GM23248 (cell line): ENCODE results near the gene TSBP1.

ENCODE experiments used
- EZH2 ChIP-seq: fragments of 200-600 bp; sonication (generic); IDR thresholded peaks from 2 replicates; pipeline ENCODE4 v1.6.1; 2018; ENCODE audit warnings: antibody characterized with exemption, mild to moderate bottlenecking; ENCODE audit not compliant: insufficient read depth, poor library complexity, severe bottlenecking
- EZH2phosphoT487 ChIP-seq: fragments of 200-600 bp; sonication (generic); IDR thresholded peaks from 2 replicates; pipeline ENCODE4 v1.6.1; 2018; ENCODE audit warnings: antibody characterized with exemption, moderate library complexity, mild to moderate bottlenecking, low read depth; ENCODE audit not compliant: insufficient read depth

DNA sequence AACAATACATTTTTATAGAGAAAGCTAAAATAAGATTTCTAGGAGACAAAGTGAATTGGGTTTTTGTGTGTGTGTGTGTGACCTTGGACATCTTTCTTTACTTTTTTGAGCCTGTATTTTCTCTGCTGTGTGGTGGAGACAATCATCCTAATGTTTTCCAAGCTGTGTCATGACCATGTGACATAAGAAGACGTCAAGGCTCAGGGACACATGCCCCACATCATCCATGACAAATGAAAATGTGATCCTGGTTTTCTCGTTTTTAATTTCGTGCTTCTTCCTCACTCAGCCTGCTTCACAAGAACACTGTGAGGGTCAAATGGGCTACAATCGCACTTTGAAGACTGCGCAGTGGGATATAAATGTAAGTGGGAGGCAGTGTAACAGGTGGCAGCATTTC, 39.2 kb upstream of the TSBP1 start:
- TF ChIP-seq EZH2 (no peak), EZH2phosphoT487 (no peak)
